PC-3 (cell line): ENCODE results near the gene ERICH4. TPM values are rescaled to one million over a fixed set of nuclear protein-coding genes. Genes with fewer than 3 reads are reported as not detected.
A peak's percentile ranks its signal among the peaks of the same experiment; 100 is the strongest.
"Not testable (repeated sequence)": the region's sequence is repeated elsewhere in the genome, so short reads cannot be mapped to it uniquely, and the experiment has no call there.

ENCODE experiments used
- ATAC-seq: fragments of 200-7000 bp; cut with Tn5 transposase; 2 replicates; pipeline ENCODE4 v1.9.1; 2020; ENCODE audit warnings: mild to moderate bottlenecking, moderate library complexity
- BruUV-seq: library from RNA; stranded (reverse); fragments of 400-500 nt; replicated peaks from 2 replicates; lab custom pipeline; 2021; lab: Mats Ljungman, UMichigan
- CTCF ChIA-PET: fragments of 300-600 bp; sonication (Branson Sonifier 250); formaldehyde crosslinking; loops from one replicate; lab custom pipeline; 2022; ENCODE audit warnings: antibody characterized with exemption; lab: Charles Lee
- POLR2A ChIA-PET: fragments of 300-600 bp; sonication (Branson Sonifier 250); formaldehyde crosslinking; loops from one replicate; lab custom pipeline; 2022; ENCODE audit warnings: antibody characterized with exemption; ENCODE audit not compliant: unreplicated experiment; lab: Charles Lee
- DNase-seq: peaks from one replicate; pipeline ENCODE4 v3.0.0-alpha.2; 2015
- H2AFZ ChIP-seq: fragments of 300-600 bp; sonication (generic); 2 replicates; pipeline ENCODE4 v1.6.0; 2016; ENCODE audit warnings: antibody characterized with exemption, low read length
- H3F3A ChIP-seq: fragments of 300-600 bp; sonication (generic); one replicate; pipeline ENCODE4 v1.6.0; 2017; ENCODE audit warnings: antibody characterized with exemption, low read length, control low read depth, mild to moderate bottlenecking; ENCODE audit not compliant: unreplicated experiment
- H3K27ac ChIP-seq: fragments of 300-600 bp; sonication (generic); 2 replicates; pipeline ENCODE4 v1.5.1; 2016; ENCODE audit warnings: mild to moderate bottlenecking, low read length
- H3K27me3 ChIP-seq: fragments of 300-600 bp; sonication (generic); 2 replicates; pipeline ENCODE4 v1.6.1; 2016; ENCODE audit warnings: low read length, mixed read lengths
- H3K36me3 ChIP-seq: fragments of 300-600 bp; sonication (generic); 2 replicates; pipeline ENCODE4 v1.6.1; 2016; ENCODE audit warnings: low read depth, mixed run types, low read length, mixed read lengths
- H3K4me1 ChIP-seq: fragments of 300-600 bp; sonication (generic); 2 replicates; pipeline ENCODE4 v1.5.1; 2016; ENCODE audit warnings: low read length; ENCODE audit not compliant: insufficient read depth
- H3K4me2 ChIP-seq: fragments of 300-600 bp; sonication (generic); 2 replicates; pipeline ENCODE4 v1.6.0; 2016; ENCODE audit warnings: low read length
- H3K4me3 ChIP-seq: fragments of 300-600 bp; sonication (generic); 2 replicates; pipeline ENCODE4 v1.5.1; 2016; ENCODE audit warnings: mild to moderate bottlenecking, low read length, mixed read lengths
- H3K79me2 ChIP-seq: fragments of 300-600 bp; sonication (generic); 2 replicates; pipeline ENCODE4 v1.6.1; 2017; ENCODE audit warnings: low read length, mixed read lengths
- H3K9ac ChIP-seq: fragments of 300-600 bp; sonication (generic); 2 replicates; pipeline ENCODE4 v1.6.0; 2016; ENCODE audit warnings: mild to moderate bottlenecking, low read length
- H3K9me2 ChIP-seq: fragments of 300-600 bp; sonication (generic); replicated peaks from 2 replicates; pipeline ENCODE4 v1.6.1; 2016; ENCODE audit warnings: mixed run types, low read length, mixed read lengths
- H3K9me3 ChIP-seq: fragments of 300-600 bp; sonication (generic); 2 replicates; pipeline ENCODE4 v1.6.1; 2016; ENCODE audit warnings: low read length, mixed read lengths
- H4K20me1 ChIP-seq: fragments of 300-600 bp; sonication (generic); 2 replicates; pipeline ENCODE4 v1.6.1; 2016; ENCODE audit warnings: low read length, mixed read lengths
- EZH2 ChIP-seq: fragments of 300-600 bp; sonication (generic); IDR thresholded peaks from one replicate; pipeline ENCODE4 v1.6.1; 2017; ENCODE audit warnings: antibody characterized with exemption, mild to moderate bottlenecking, low read length; ENCODE audit not compliant: unreplicated experiment
- EZH2phosphoT487 ChIP-seq: fragments of 300-600 bp; sonication (generic); IDR thresholded peaks from 2 replicates; pipeline ENCODE4 v1.6.1; 2018; ENCODE audit warnings: mild to moderate bottlenecking, antibody characterized with exemption, low read length, borderline replicate concordance
- intact Hi-C: fragments of 100-400 bp; cut with micrococcal nuclease; formaldehyde crosslinking; loops from 2 replicates; pipeline ENCODE4 v1.9.0; 2023
- total RNA-seq: library from RNA; depleted of rRNA; stranded (reverse); fragments of >200 nt; gene quantifications from 2 replicates; pipeline ENCODE4 v1.2.3, GENCODE V29; 2014
- TF ChIP-seq, protein P1 (sequence below): fragments of 300-600 bp; sonication (generic); conservative IDR thresholded peaks from 2 replicates; pipeline ENCODE4 v1.5.1; 2017; ENCODE audit warnings: antibody characterized with exemption, low read depth, mild to moderate bottlenecking, low read length

The ERICH4 gene
- total RNA-seq, 1 experiment from 2014 or later: not detected

- POLR2A ChIA-PET: no interaction called here
- no peak overlapping the region for H3K9ac ChIP-seq
- no peak overlapping the region for H3K27ac ChIP-seq
- no peaks in the 10 kb centered on the region for H3F3A ChIP-seq
- no peaks in the 10 kb centered on the region for H3K36me3 ChIP-seq
- H2AFZ ChIP-seq: no peak overlapping the region
- H3K9me2 ChIP-seq: no peaks in the 10 kb centered on the region
- intact Hi-C loops: no loop called here
- TF ChIP-seq EZH2phosphoT487 (no peak), EZH2 (no peak)
- TF ChIP-seq, protein P1, sequence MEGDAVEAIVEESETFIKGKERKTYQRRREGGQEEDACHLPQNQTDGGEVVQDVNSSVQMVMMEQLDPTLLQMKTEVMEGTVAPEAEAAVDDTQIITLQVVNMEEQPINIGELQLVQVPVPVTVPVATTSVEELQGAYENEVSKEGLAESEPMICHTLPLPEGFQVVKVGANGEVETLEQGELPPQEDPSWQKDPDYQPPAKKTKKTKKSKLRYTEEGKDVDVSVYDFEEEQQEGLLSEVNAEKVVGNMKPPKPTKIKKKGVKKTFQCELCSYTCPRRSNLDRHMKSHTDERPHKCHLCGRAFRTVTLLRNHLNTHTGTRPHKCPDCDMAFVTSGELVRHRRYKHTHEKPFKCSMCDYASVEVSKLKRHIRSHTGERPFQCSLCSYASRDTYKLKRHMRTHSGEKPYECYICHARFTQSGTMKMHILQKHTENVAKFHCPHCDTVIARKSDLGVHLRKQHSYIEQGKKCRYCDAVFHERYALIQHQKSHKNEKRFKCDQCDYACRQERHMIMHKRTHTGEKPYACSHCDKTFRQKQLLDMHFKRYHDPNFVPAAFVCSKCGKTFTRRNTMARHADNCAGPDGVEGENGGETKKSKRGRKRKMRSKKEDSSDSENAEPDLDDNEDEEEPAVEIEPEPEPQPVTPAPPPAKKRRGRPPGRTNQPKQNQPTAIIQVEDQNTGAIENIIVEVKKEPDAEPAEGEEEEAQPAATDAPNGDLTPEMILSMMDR: peak; percentile 46; the same call in 1 of the 2 replicates
- H3K79me2 ChIP-seq: no peaks in the 10 kb centered on the region
- H3K27me3 ChIP-seq: no peaks in the 10 kb centered on the region
- TSS peak; percentile 38 for BruUV-seq
- H3K9me3 ChIP-seq: no peaks in the 10 kb centered on the region
- no peak for DNase-seq
- H3K4me2 ChIP-seq: no peak overlapping the region
- H4K20me1 ChIP-seq: no peaks in the 10 kb centered on the region
- CTCF ChIA-PET: no interaction called here
- H3K4me3 ChIP-seq: no peak overlapping the region
- no peak for ATAC-seq
- H3K4me1 ChIP-seq: no peaks in the 10 kb centered on the region
Observed at GRCh38 chr19:41431426-41432386, 11.2 kb upstream of the ERICH4 start.

DNA sequence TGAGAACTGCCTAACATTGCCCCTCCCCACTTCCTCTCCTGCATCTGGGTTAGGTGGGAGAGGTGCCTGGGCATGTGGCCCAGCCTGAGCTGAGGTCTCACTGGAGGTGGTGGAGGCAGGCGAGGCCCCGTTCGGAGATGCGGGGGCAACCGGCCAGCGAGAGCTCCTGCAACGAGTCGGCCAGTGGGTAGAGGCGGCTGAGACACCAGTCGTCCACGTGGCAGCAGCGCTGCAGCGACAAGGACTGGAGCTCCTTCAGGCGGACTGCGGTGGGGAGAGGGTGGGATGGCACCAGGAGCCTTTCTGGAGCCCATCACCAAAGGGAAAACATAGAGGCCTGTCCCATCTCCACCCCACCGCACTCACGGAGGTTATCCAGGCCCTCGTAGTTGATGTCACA, 9.8 kb upstream of the ERICH4 start:
- H3K79me2 ChIP-seq: no peaks in the 10 kb centered on the region
- no peak for ATAC-seq
- H3K36me3 ChIP-seq: no peaks in the 10 kb centered on the region
- TF ChIP-seq EZH2phosphoT487: no peak
- TF ChIP-seq EZH2: no peak
- TF ChIP-seq, protein P1: no peak
- CTCF ChIA-PET: no interaction called here
- no peaks in the 10 kb centered on the region for H3K4me1 ChIP-seq
- POLR2A ChIA-PET: no interaction called here
- H3K9me2 ChIP-seq: no peaks in the 10 kb centered on the region
- no peaks in the 10 kb centered on the region for H4K20me1 ChIP-seq
- H3K27me3 ChIP-seq: no peaks in the 10 kb centered on the region
- no peaks in the 10 kb centered on the region for H3K9me3 ChIP-seq
- no peak for DNase-seq
- no peaks in the 10 kb centered on the region for H3F3A ChIP-seq
- H3K9ac ChIP-seq: no peak overlapping the region
- intact Hi-C loops: no loop called here
- H3K4me3 ChIP-seq: no peak overlapping the region
- H3K27ac ChIP-seq: no peak overlapping the region
- no peak overlapping the region for H2AFZ ChIP-seq
- H3K4me2 ChIP-seq: no peak overlapping the region
- no TSS peak for BruUV-seq

- Histone ChIP-seq H3K36me3 (no peaks in the 10 kb centered on the region), H3K27ac (no peak overlapping the region), H3K9me2 (no peaks in the 10 kb centered on the region), H3K27me3 (no peaks in the 10 kb centered on the region), H3K9ac (no peak overlapping the region), H2AFZ (no peak overlapping the region), H3K4me2 (no peak overlapping the region), H3F3A (no peaks in the 10 kb centered on the region), H3K4me3 (no peak overlapping the region), H3K9me3 (no peaks in the 10 kb centered on the region), H3K79me2 (peaks cover 9% of the 10 kb centered on the region; the same call in 1 of the 2 replicates), H4K20me1 (no peaks in the 10 kb centered on the region), H3K4me1 (peaks cover 6% of the 10 kb centered on the region; the same call in 1 of the 2 replicates)
- ChIA-PET CTCF (no interaction called here), POLR2A (no interaction called here)
- DNase-seq (no peak), ATAC-seq (no peak)
- TF ChIP-seq EZH2 (no peak), EZH2phosphoT487 (no peak)
- TF ChIP-seq, protein P1: no peak
- intact Hi-C loops: no loop called here
- BruUV-seq: no TSS peak
Observed at GRCh38 chr19:41434450-41434849, 8.5 kb upstream of the ERICH4 start.

DNA sequence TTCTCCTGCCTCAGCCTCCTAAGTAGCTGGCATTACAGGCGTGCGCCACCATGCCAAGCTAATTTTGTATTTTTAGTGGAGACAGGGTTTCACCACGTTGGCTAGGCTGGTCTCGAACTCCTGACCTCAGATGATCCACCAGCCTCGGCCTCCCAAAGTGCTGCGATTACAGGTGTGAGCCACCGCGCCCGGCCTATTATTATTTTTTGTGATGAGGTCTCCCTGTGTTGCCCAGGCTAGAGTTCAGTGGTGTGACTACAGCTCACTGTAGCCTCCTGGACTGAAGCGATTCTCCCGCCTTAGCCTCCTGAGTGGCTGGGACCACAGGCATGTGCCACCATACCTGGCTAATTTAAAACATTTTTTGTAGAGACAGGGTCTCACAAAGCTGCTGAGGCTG, 7.6 kb upstream of the ERICH4 start:
- H3K36me3 ChIP-seq, BruUV-seq, H2AFZ ChIP-seq, H3K9me2 ChIP-seq, CTCF ChIA-PET, H3K4me3 ChIP-seq, ATAC-seq, H3K9me3 ChIP-seq, POLR2A ChIA-PET, H3K79me2 ChIP-seq, H3K9ac ChIP-seq, H3F3A ChIP-seq, H3K27me3 ChIP-seq, DNase-seq, H3K4me1 ChIP-seq, H3K27ac ChIP-seq, H3K4me2 ChIP-seq, intact Hi-C loops, H4K20me1 ChIP-seq: not testable (repeated sequence)
